Stimulated activated memory B cell treated with anti-CD40 and anti-IgM and Interleukin-4, amounts not matched to agents 10 μg/mL and 1 μg/mL and 100 μg/mL, for 72 hours (primary cell): Measurements from ENCODE around the gene CD3D.

Experiments
- ATAC-seq: fragments of 150-1000 bp; cut with Tn5 transposase; 2 replicates; pipeline ENCODE4 v1.10.0; 2021
- H3K27ac Mint-ChIP-seq: one replicate; pipeline ENCODE4 v1.8.0; 2022; ENCODE audit warnings: mild to moderate bottlenecking, mixed read lengths
- H3K27me3 Mint-ChIP-seq: one replicate; pipeline ENCODE4 v1.8.0; 2022; ENCODE audit warnings: mixed read lengths
- H3K36me3 Mint-ChIP-seq: one replicate; pipeline ENCODE4 v1.8.0; 2022; ENCODE audit warnings: mixed read lengths
- H3K4me1 Mint-ChIP-seq: one replicate; pipeline ENCODE4 v1.8.0; 2022; ENCODE audit warnings: mixed read lengths
- H3K4me3 Mint-ChIP-seq: one replicate; pipeline ENCODE4 v1.8.0; 2022; ENCODE audit warnings: mild to moderate bottlenecking, moderate library complexity, mixed read lengths
- H3K9me3 Mint-ChIP-seq: one replicate; pipeline ENCODE4 v1.8.0; 2022; ENCODE audit warnings: mixed read lengths

CD3D gene

GRCh38 chr11:118342503-118343161 is at the start of gene CD3D:
CD3D (minus strand) TSS chr11:118342705; CDS start chr11:118342607, 98 bp downstream.
- ATAC-seq = no peak
- H3K4me3 Mint-ChIP-seq = no peak within 1 kb of the TSS
- H3K27me3 Mint-ChIP-seq = peaks cover 14% of the 10 kb centered on the region
- peaks cover 25% of the 10 kb centered on the region for H3K4me1 Mint-ChIP-seq
- no peaks in the 10 kb centered on the region for H3K9me3 Mint-ChIP-seq
- H3K27ac Mint-ChIP-seq = no peak within 1 kb of the TSS
- no peaks in the 10 kb centered on the region for H3K36me3 Mint-ChIP-seq

GRCh38 chr11:118383657-118384056 is 41.2 kb upstream of the CD3D start:
- H3K27ac Mint-ChIP-seq = no peak overlapping the region
- peaks cover 63% of the 10 kb centered on the region for H3K36me3 Mint-ChIP-seq
- H3K4me1 Mint-ChIP-seq = no peaks in the 10 kb centered on the region

GRCh38 chr11:118382954-118383353 is 40.4 kb upstream of the CD3D start:
- Mint-ChIP-seq H3K9me3 (no peaks in the 10 kb centered on the region), H3K27ac (no peak overlapping the region), H3K27me3 (no peaks in the 10 kb centered on the region), H3K4me3 (no peak overlapping the region), H3K36me3 (peaks cover 63% of the 10 kb centered on the region), H3K4me1 (no peaks in the 10 kb centered on the region)
- ATAC-seq = no peak

More at GRCh38 chr11:118383657-118384056, 41.2 kb upstream of the CD3D start:
- Mint-ChIP-seq H3K9me3 (no peaks in the 10 kb centered on the region), H3K4me3 (no peak overlapping the region), H3K27me3 (no peaks in the 10 kb centered on the region)
- ATAC-seq = no peak

GRCh38 chr11:118380571-118380970 is 38.1 kb upstream of the CD3D start:
- Mint-ChIP-seq H3K36me3 (peaks cover 54% of the 10 kb centered on the region), H3K4me1 (no peaks in the 10 kb centered on the region), H3K27ac (no peak overlapping the region), H3K9me3 (no peaks in the 10 kb centered on the region), H3K4me3 (no peak overlapping the region), H3K27me3 (no peaks in the 10 kb centered on the region)
- no peak for ATAC-seq

GRCh38 chr11:118379497-118379896 is 37.0 kb upstream of the CD3D start:
- Mint-ChIP-seq H3K9me3 (no peaks in the 10 kb centered on the region), H3K27me3 (no peaks in the 10 kb centered on the region), H3K4me3 (no peak overlapping the region), H3K4me1 (no peaks in the 10 kb centered on the region), H3K27ac (no peak overlapping the region), H3K36me3 (peaks cover 54% of the 10 kb centered on the region)
- no peak for ATAC-seq

GRCh38 chr11:118375978-118376377 is 33.5 kb upstream of the CD3D start:
- no peaks in the 10 kb centered on the region for H3K4me1 Mint-ChIP-seq
- H3K4me3 Mint-ChIP-seq = no peak overlapping the region
- H3K27ac Mint-ChIP-seq = no peak overlapping the region
- ATAC-seq = no peak
- H3K9me3 Mint-ChIP-seq = no peaks in the 10 kb centered on the region
- no peaks in the 10 kb centered on the region for H3K27me3 Mint-ChIP-seq
- peaks cover 71% of the 10 kb centered on the region for H3K36me3 Mint-ChIP-seq

- H3K36me3 Mint-ChIP-seq = peaks cover 78% of the 10 kb centered on the region
- ATAC-seq = no peak
- no peaks in the 10 kb centered on the region for H3K9me3 Mint-ChIP-seq
- H3K4me1 Mint-ChIP-seq = no peaks in the 10 kb centered on the region
- no peak overlapping the region for H3K27ac Mint-ChIP-seq
- H3K27me3 Mint-ChIP-seq = no peaks in the 10 kb centered on the region
- no peak overlapping the region for H3K4me3 Mint-ChIP-seq
Observed at GRCh38 chr11:118374729-118375128, 32.2 kb upstream of the CD3D start.

GRCh38 chr11:118373871-118374270 is 31.4 kb upstream of the CD3D start:
- H3K4me3 Mint-ChIP-seq = no peak overlapping the region
- no peaks in the 10 kb centered on the region for H3K27me3 Mint-ChIP-seq
- no peaks in the 10 kb centered on the region for H3K9me3 Mint-ChIP-seq
- H3K36me3 Mint-ChIP-seq = peaks cover 79% of the 10 kb centered on the region
- no peak overlapping the region for H3K27ac Mint-ChIP-seq
- H3K4me1 Mint-ChIP-seq = no peaks in the 10 kb centered on the region
- ATAC-seq = no peak

- Mint-ChIP-seq H3K4me3 (no peak overlapping the region), H3K27ac (no peak overlapping the region), H3K9me3 (no peaks in the 10 kb centered on the region), H3K36me3 (peaks cover 82% of the 10 kb centered on the region), H3K27me3 (no peaks in the 10 kb centered on the region), H3K4me1 (no peaks in the 10 kb centered on the region)
- ATAC-seq = no peak
Observed at GRCh38 chr11:118373263-118373662, 30.8 kb upstream of the CD3D start.

GRCh38 chr11:118370774-118371173 is 28.3 kb upstream of the CD3D start:
- no peaks in the 10 kb centered on the region for H3K27me3 Mint-ChIP-seq
- H3K9me3 Mint-ChIP-seq = no peaks in the 10 kb centered on the region
- no peak for ATAC-seq
- H3K27ac Mint-ChIP-seq = no peak overlapping the region
- no peak overlapping the region for H3K4me3 Mint-ChIP-seq
- no peaks in the 10 kb centered on the region for H3K4me1 Mint-ChIP-seq
- peaks cover 81% of the 10 kb centered on the region for H3K36me3 Mint-ChIP-seq

GRCh38 chr11:118366287-118366686 is 23.8 kb upstream of the CD3D start:
- Mint-ChIP-seq H3K4me3 (no peak overlapping the region), H3K4me1 (peaks cover 22% of the 10 kb centered on the region), H3K36me3 (peaks cover 46% of the 10 kb centered on the region), H3K27ac (no peak overlapping the region), H3K27me3 (no peaks in the 10 kb centered on the region), H3K9me3 (no peaks in the 10 kb centered on the region)
- no peak for ATAC-seq

- Mint-ChIP-seq H3K27me3 (no peaks in the 10 kb centered on the region), H3K9me3 (no peaks in the 10 kb centered on the region), H3K4me1 (peaks cover 23% of the 10 kb centered on the region), H3K4me3 (no peak overlapping the region), H3K27ac (no peak overlapping the region), H3K36me3 (peaks cover 37% of the 10 kb centered on the region)
- ATAC-seq = no peak
Observed at GRCh38 chr11:118364956-118365615, 22.6 kb upstream of the CD3D start.

- H3K36me3 Mint-ChIP-seq = no peaks in the 10 kb centered on the region
- H3K9me3 Mint-ChIP-seq = no peaks in the 10 kb centered on the region
- H3K27me3 Mint-ChIP-seq = no peaks in the 10 kb centered on the region
- peaks cover 37% of the 10 kb centered on the region for H3K4me1 Mint-ChIP-seq
- H3K4me3 Mint-ChIP-seq = peak within 1 kb of the TSS; percentile 98
- peak within 1 kb of the TSS; percentile 91 for H3K27ac Mint-ChIP-seq
- ATAC-seq = peak; percentile 98
Observed at GRCh38 chr11:118359295-118359958, 16.9 kb upstream of the CD3D start, which contains the start of gene UBE4A. UBE4A (plus strand) TSS chr11:118359600; CDS start chr11:118365081, 5,481 bp downstream.

- peaks cover 30% of the 10 kb centered on the region for H3K4me1 Mint-ChIP-seq
- no peaks in the 10 kb centered on the region for H3K27me3 Mint-ChIP-seq
- H3K27ac Mint-ChIP-seq = no peak overlapping the region
- H3K36me3 Mint-ChIP-seq = no peaks in the 10 kb centered on the region
- no peak for ATAC-seq
- H3K4me3 Mint-ChIP-seq = no peak overlapping the region
- no peaks in the 10 kb centered on the region for H3K9me3 Mint-ChIP-seq
Observed at GRCh38 chr11:118358071-118358470, 15.6 kb upstream of the CD3D start.

- no peak overlapping the region for H3K4me3 Mint-ChIP-seq
- no peaks in the 10 kb centered on the region for H3K36me3 Mint-ChIP-seq
- no peak for ATAC-seq
- H3K27ac Mint-ChIP-seq = no peak overlapping the region
- no peaks in the 10 kb centered on the region for H3K4me1 Mint-ChIP-seq
- H3K9me3 Mint-ChIP-seq = no peaks in the 10 kb centered on the region
- H3K27me3 Mint-ChIP-seq = peaks cover 18% of the 10 kb centered on the region
Observed at GRCh38 chr11:118353084-118353710, 10.7 kb upstream of the CD3D start.
